Thyroid gland (tissue), 4 donors: ENCODE measurements around the gene KIT. TPM values are rescaled to one million over a fixed set of nuclear protein-coding genes. Genes with fewer than 3 reads are reported as not detected.

ENCODE experiments used
- DNase-seq, 2 donors: peaks; one replicate each; pipeline ENCODE4 v3.0.0-alpha.2; 2019
- H3K27ac ChIP-seq, 3 donors: fragments of 200-600 bp; sonication (generic); 1 replicate in 2 of 3; 2 replicates in 1 of 3; pipeline ENCODE4 v1.5.1; 2016 to 2019; ENCODE audit warnings: mild to moderate bottlenecking in 1 of 3, moderate library complexity in 1 of 3
- H3K27me3 ChIP-seq: fragments of 200-600 bp; sonication (generic); one replicate; pipeline ENCODE4 v1.5.1; 2019
- H3K36me3 ChIP-seq, 2 donors: fragments of 200-600 bp; sonication (generic); one replicate each; pipeline ENCODE4 v1.5.1; 2016 to 2019
- H3K4me1 ChIP-seq, 2 donors: fragments of 200-600 bp; sonication (generic); one replicate each; pipeline ENCODE4 v1.5.1; 2017 to 2019
- H3K4me3 ChIP-seq, 3 donors: fragments of 200-600 bp; sonication (generic); replicated peaks in 1 of 3; 1 replicate in 2 of 3; 2 replicates in 1 of 3; pipeline ENCODE4 v1.5.1; 2016; ENCODE audit warnings: mild to moderate bottlenecking in 1 of 3
- H3K9me3 ChIP-seq: fragments of 200-600 bp; sonication (generic); one replicate; pipeline ENCODE4 v1.5.1; 2017
- POLR2A ChIP-seq, 2 donors: fragments of 450-650 bp; IDR thresholded peaks; one replicate each; pipeline ENCODE4 v1.6.1; 2017; ENCODE audit warnings: antibody characterized with exemption in 2 of 2, mild to moderate bottlenecking in 2 of 2, moderate library complexity in 1 of 2
- WGBS, 2 donors: methylation state at CpG; one replicate each; pipeline ENCODE4 v1.1.5; 2017; 5-methylcytosine and 5-hydroxymethylcytosine counted together
- intact Hi-C: fragments of 100-400 bp; cut with DNase I; formaldehyde crosslinking; loops from one replicate; pipeline ENCODE4 v1.15.1; 2023
- total RNA-seq, 4 donors: library from RNA; depleted of rRNA; stranded (reverse); fragments of >200 nt; gene quantifications; one replicate each; pipeline ENCODE4 v1.2.3, GENCODE V29; 2016
- TF ChIP-seq, protein P1 (sequence below), 6 experiments: fragments of 200-600 bp in 3 of 6; fragments of 450-650 bp in 3 of 6; sonication (generic) in 3 of 6; IDR thresholded peaks; one replicate each; pipeline ENCODE4 v1.5.1; 2016 to 2019; ENCODE audit warnings: antibody characterized with exemption in 6 of 6, mild to moderate bottlenecking in 2 of 6, inconsistent platforms in 1 of 6, moderate library complexity in 1 of 6

KIT gene
- total RNA-seq, 4 donors from 2014 or later = 44.1 to 67.4 (median 60.9) TPM

DNA sequence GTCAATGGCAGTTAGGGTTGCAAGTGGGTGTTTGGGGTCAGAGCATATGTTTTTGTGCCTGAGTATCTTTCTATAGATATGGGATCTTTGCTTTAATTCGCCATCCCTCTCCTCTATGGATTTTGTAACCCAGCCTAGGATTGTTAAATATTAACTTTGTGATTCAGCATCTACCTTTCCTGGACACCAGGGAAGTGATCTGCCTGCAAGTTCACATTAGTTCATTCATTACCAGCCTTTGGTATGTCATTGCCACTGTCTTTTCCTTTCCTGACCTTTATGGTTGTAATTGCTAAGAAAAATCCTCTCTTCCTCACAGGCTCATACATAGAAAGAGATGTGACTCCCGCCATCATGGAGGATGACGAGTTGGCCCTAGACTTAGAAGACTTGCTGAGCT is 73.8 kb downstream of the KIT start:
- WGBS, 2 donors = 93 to 95% methylated on average over 3 of the region's 3 CpGs
- no peaks in the 10 kb centered on the region for H3K27me3 ChIP-seq
- TF ChIP-seq, protein P1, sequence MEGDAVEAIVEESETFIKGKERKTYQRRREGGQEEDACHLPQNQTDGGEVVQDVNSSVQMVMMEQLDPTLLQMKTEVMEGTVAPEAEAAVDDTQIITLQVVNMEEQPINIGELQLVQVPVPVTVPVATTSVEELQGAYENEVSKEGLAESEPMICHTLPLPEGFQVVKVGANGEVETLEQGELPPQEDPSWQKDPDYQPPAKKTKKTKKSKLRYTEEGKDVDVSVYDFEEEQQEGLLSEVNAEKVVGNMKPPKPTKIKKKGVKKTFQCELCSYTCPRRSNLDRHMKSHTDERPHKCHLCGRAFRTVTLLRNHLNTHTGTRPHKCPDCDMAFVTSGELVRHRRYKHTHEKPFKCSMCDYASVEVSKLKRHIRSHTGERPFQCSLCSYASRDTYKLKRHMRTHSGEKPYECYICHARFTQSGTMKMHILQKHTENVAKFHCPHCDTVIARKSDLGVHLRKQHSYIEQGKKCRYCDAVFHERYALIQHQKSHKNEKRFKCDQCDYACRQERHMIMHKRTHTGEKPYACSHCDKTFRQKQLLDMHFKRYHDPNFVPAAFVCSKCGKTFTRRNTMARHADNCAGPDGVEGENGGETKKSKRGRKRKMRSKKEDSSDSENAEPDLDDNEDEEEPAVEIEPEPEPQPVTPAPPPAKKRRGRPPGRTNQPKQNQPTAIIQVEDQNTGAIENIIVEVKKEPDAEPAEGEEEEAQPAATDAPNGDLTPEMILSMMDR (IDR thresholded peaks at IDR 0.05) = no peak
- TF ChIP-seq POLR2A (IDR thresholded peaks at IDR 0.05) = no peak
- H3K4me3 ChIP-seq = no peak overlapping the region
- H3K27ac ChIP-seq = no peak overlapping the region
- H3K36me3 ChIP-seq = peaks cover 0 to 10% of the 10 kb centered on the region in 2 donors
- H3K4me1 ChIP-seq = no peaks in the 10 kb centered on the region
- H3K9me3 ChIP-seq = no peaks in the 10 kb centered on the region
- intact Hi-C loops = no loop called here
- no peak for DNase-seq

DNA sequence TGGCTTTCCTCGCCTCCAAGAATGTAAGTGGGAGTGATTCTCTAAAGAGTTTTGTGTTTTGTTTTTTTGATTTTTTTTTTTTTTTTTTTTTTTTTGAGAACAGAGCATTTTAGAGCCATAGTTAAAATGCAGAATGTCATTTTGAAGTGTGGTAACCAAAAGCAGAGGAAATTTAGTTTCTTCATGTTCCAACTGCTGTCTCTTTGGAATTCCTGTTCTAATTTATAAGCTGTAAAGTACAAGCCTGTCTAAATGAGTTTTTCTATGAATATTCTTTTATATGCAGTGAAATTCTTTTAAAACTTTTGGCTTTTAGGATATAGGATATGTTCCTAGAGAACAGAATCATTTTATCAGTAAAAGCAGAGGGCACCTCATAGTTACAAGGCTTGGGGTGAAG is 74.2 kb downstream of the KIT start:
- intact Hi-C loops = no loop called here
- Histone ChIP-seq H3K36me3 (peaks cover 0 to 10% of the 10 kb centered on the region in 2 donors), H3K4me3 (no peak overlapping the region), H3K9me3 (no peaks in the 10 kb centered on the region), H3K4me1 (no peaks in the 10 kb centered on the region), H3K27me3 (no peaks in the 10 kb centered on the region), H3K27ac (no peak overlapping the region)
- 92 to 97% methylated on average over 1 of the region's 1 CpG for WGBS, 2 donors
- DNase-seq = no peak
- no peak for TF ChIP-seq POLR2A (IDR thresholded peaks at IDR 0.05)
- TF ChIP-seq, protein P1 (IDR thresholded peaks at IDR 0.05) = no peak

DNA sequence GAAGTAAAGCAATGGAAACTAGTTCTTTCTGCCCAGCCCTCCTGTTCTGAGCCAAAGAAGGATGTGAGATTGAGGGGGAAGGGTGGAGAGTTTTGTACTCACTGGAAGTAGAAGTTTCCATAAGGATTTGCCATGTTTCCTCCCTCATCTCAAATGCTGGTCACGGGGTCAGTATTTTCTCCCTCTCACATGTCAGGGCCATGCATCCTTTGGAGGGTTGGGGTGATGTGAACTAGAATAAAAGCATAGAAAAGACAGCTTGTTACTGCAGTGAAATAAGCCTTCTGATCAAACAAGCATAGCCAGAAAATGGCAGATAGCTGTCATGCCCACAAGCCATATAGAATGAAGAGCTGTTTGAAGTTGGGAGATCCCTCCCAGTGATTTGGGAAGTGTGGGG is 79.7 kb downstream of the KIT start:
- H3K9me3 ChIP-seq = no peaks in the 10 kb centered on the region
- H3K36me3 ChIP-seq = peaks cover 0 to 6% of the 10 kb centered on the region in 2 donors
- TF ChIP-seq, protein P1 (IDR thresholded peaks at IDR 0.05) = no peak
- no peak for TF ChIP-seq POLR2A (IDR thresholded peaks at IDR 0.05)
- no peaks in the 10 kb centered on the region for H3K27me3 ChIP-seq
- intact Hi-C loops = no loop called here
- DNase-seq = no peak
- no peak overlapping the region for H3K27ac ChIP-seq
- 83% methylated on average over 1 of the region's 1 CpG for WGBS, 2 donors
- H3K4me3 ChIP-seq = no peak overlapping the region
- no peaks in the 10 kb centered on the region for H3K4me1 ChIP-seq

DNA sequence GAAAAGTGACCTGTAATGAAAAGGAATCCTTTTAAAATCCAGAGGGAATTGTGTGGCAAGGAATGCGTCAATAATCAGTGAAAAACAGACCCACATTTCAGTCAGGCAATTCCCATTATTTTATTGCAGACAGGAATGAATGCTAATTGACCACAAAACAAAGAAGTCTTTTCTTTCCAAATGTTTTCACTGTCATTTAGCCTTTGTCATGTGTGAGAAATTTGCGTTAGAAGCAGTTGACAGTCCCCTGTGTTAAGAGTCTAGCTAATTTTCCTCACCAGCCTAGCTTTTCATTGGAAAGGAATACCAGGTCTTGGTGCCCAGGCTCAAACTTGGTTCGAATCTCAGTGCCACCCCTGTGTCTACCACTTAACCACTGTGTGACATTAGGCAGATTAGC is 83.4 kb downstream of the KIT start:
- Histone ChIP-seq H3K27ac (no peak overlapping the region), H3K9me3 (no peaks in the 10 kb centered on the region), H3K27me3 (no peaks in the 10 kb centered on the region), H3K4me1 (peaks cover 0 to 4% of the 10 kb centered on the region in 2 donors), H3K36me3 (peaks cover 0 to 4% of the 10 kb centered on the region in 2 donors), H3K4me3 (no peak overlapping the region)
- TF ChIP-seq POLR2A (IDR thresholded peaks at IDR 0.05) = no peak
- TF ChIP-seq, protein P1 (IDR thresholded peaks at IDR 0.05) = no peak
- intact Hi-C loops = no loop called here
- no peak for DNase-seq
- WGBS, 2 donors = 88 to 95% methylated on average over 3 of the region's 3 CpGs

DNA sequence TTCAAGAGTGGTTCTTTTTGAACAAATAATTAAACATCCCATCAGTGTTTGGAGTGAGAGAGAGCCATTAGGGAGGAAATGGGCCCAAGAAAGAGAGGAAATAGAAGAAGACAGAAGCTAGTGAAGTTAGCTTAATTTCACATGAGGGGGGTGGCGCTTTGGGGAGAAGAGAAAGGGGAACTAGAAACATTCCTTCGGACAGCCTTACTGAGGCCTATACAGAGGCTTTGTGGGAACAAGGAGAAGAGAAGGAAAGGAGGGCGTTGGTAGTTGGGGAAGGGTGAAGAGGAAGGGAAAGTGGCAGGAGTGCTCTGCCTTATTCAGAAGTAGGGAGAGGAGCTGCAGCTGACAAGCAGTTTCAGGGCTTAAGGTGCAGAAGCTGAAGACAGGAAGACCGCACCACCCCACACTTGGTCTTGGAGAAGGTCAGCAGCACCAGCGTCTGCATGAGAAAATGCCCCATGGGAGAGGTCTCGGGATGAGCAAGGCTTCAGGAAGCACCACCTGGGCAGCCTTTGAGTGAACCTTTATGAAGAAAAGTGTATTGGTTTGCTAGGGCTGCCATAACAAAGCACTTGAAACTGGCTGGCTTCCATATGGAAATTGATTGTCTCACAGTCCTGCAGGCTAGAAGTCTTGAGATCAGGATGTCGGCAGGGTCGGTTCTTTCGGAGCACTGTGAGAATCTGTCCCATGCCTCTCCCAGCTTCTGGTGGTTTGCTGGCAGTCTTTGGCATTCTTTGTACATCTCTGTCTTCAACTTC is 85.1 kb downstream of the KIT start:
- no peak overlapping the region for H3K4me3 ChIP-seq
- no peaks in the 10 kb centered on the region for H3K27me3 ChIP-seq
- TF ChIP-seq, protein P1 (IDR thresholded peaks at IDR 0.05) = no peak
- no peak for TF ChIP-seq POLR2A (IDR thresholded peaks at IDR 0.05)
- intact Hi-C loops = no loop called here
- WGBS, 2 donors = 93 to 94% methylated on average over 9 of the region's 9 CpGs
- DNase-seq = no peak
- no peak overlapping the region for H3K27ac ChIP-seq
- no peaks in the 10 kb centered on the region for H3K9me3 ChIP-seq
- peaks cover 0 to 11% of the 10 kb centered on the region in 2 donors for H3K4me1 ChIP-seq
- H3K36me3 ChIP-seq = no peaks in the 10 kb centered on the region
